Activated CD4-positive, alpha-beta T cell treated with anti-CD3 and anti-CD28 coated beads for 36 hours (primary cell): ENCODE measurements around the gene MYL6B. TPM values are rescaled to one million over a fixed set of nuclear protein-coding genes. Genes with fewer than 3 reads are reported as not detected.
A peak's percentile ranks its signal among the peaks of the same experiment; 100 is the strongest.
"Not testable (repeated sequence)": the region's sequence is repeated elsewhere in the genome, so short reads cannot be mapped to it uniquely, and the experiment has no call there.

Experiments
- ATAC-seq: fragments of 200-7000 bp; cut with Tn5 transposase; one replicate; pipeline ENCODE4 v1.10.0; 2021; ENCODE audit warnings: mild to moderate bottlenecking, moderate library complexity
- CTCF ChIA-PET: fragments of 350-600 bp; sonication (Branson Sonifier 250); formaldehyde crosslinking; loops from one replicate; lab custom pipeline; 2021; ENCODE audit warnings: antibody characterized with exemption; lab: Charles Lee
- POLR2A ChIA-PET: fragments of 350-600 bp; sonication (Branson Sonifier 250); formaldehyde crosslinking; loops from one replicate; lab custom pipeline; 2021; ENCODE audit warnings: antibody characterized with exemption, inconsistent platforms; lab: Charles Lee
- DNase-seq: peaks from one replicate; pipeline ENCODE4 v3.0.0-alpha.2; 2020
- H3K27ac Mint-ChIP-seq: one replicate; pipeline ENCODE4 v1.8.0; 2021; ENCODE audit warnings: mixed read lengths
- H3K27me3 Mint-ChIP-seq: one replicate; pipeline ENCODE4 v1.8.0; 2021; ENCODE audit warnings: mixed read lengths
- H3K36me3 Mint-ChIP-seq: one replicate; pipeline ENCODE4 v1.8.0; 2021; ENCODE audit warnings: low read depth, mixed read lengths
- H3K4me1 Mint-ChIP-seq: one replicate; pipeline ENCODE4 v1.8.0; 2021; ENCODE audit warnings: mixed read lengths
- H3K4me3 Mint-ChIP-seq: one replicate; pipeline ENCODE4 v1.8.0; 2021; ENCODE audit warnings: mild to moderate bottlenecking, moderate library complexity, mixed read lengths
- H3K9me3 Mint-ChIP-seq: one replicate; pipeline ENCODE4 v1.8.0; 2021; ENCODE audit warnings: low read depth, mixed read lengths
- intact Hi-C, 2 experiments: fragments of 100-400 bp; cut with DNase I in 1 of 2; cut with micrococcal nuclease in 1 of 2; formaldehyde crosslinking; loops; one replicate each; pipeline versions ENCODE4 v1.14.2 to v1.15.1; 2022 to 2024; cut with DNase I, micrococcal nuclease
- total RNA-seq, 2 experiments: library from RNA; stranded (reverse); gene quantifications; one replicate each; pipeline ENCODE4 v1.2.3, GENCODE V29; 2021

Gene MYL6B
- total RNA-seq, 2 experiments from 2014 or later, result 76.3 to 79.3 TPM

GRCh38 chr12:56190695-56191155 lies 38.3 kb downstream of the MYL6B start:
- CTCF ChIA-PET, result interaction anchor here (0.6 to 6.1 kb wide), 14 partner anchors 10 to 270 kb away, joined by 3 to 112 read pairs (median 4); partner anchors contain the start of genes CS, ESYT1, RNF41 and STAT2
- intact Hi-C loops, result loop anchor here (1.0 to 5.0 kb wide), 4 partner anchors 71 to 452 kb away; partner anchors contain the start of gene STAT2 (in 1 of the 2)
- DNase-seq (no peak), ATAC-seq (no peak)
- Mint-ChIP-seq H3K27ac (peak overlapping the region; percentile 96), H3K9me3 (no peaks in the 10 kb centered on the region), H3K4me3 (peak overlapping the region; percentile 82), H3K36me3 (peaks cover 24% of the 10 kb centered on the region), H3K27me3 (no peaks in the 10 kb centered on the region), H3K4me1 (peaks cover 37% of the 10 kb centered on the region)
- POLR2A ChIA-PET, result interaction anchor here (0.7 kb wide), 1 partner anchor 39 kb away, joined by 3 read pairs; no protein-coding TSS in a partner anchor

DNA sequence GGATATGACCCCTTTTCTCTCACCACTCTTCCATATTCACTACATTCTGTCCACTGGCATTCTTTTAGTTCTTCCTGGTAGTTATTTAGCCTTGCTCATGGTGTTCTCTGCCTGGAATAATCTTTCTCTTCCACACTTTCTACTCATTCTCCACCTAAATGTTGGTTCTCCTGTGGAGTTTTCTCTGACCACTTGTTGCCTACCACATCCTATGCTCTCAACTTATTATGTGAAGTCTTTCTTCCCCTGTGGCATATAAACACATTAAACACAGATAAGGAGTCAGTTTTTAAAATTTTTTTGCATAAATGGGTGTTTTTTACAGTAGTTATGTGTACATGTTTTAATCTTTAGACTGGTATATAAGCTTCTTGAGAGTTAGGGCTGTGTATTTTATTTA lies 40.2 kb downstream of the MYL6B start:
- Mint-ChIP-seq H3K36me3 (peaks cover 9% of the 10 kb centered on the region), H3K4me3 (no peak overlapping the region), H3K4me1 (peaks cover 23% of the 10 kb centered on the region), H3K9me3 (no peaks in the 10 kb centered on the region), H3K27me3 (no peaks in the 10 kb centered on the region), H3K27ac (no peak overlapping the region)
- ChIA-PET CTCF (interaction anchor here (0.5 to 6.1 kb wide), 13 partner anchors 16 to 436 kb away, joined by 3 to 112 read pairs (median 5); partner anchors contain the start of genes COQ10A, ESYT1, RNF41 and ZC3H10), POLR2A (interaction anchor here (0.7 kb wide), 1 partner anchor 17 kb away, joined by 3 read pairs; no protein-coding TSS in a partner anchor)
- no peak for ATAC-seq
- intact Hi-C loops, result loop anchor here (2.0 to 5.0 kb wide), 4 partner anchors 66 to 380 kb away; partner anchors contain the start of genes ANKRD52 (in 1 of the 2) and COQ10A (in 1 of the 2)
- no peak for DNase-seq

DNA sequence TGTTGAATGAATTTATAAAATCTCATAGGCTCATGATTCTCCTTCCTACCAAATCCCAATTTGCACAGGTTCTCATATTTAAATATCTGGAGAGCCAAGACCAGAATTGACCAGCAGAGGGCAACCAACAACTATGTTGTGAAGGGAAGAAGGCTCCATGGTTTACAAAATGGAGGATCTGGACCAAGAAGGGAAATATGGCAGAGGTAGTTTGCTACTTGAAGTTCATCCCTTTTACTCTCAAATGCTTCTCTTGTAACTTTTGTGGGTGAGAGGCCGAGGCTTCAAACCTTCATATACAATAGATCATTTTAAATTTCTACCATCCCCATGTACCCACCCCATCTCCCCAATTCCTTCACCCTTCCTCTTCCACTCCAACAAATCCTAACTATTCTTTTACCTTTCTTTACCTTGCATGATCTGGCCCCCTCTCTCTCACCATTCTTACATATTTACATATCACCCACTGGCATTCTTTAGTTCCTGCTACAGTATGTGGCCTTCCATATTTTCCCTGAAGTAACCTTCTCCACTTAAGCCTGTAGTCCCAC lies 40.7 kb downstream of the MYL6B start:
- POLR2A ChIA-PET, result interaction anchor here (0.7 kb wide), 1 partner anchor 17 kb away, joined by 3 read pairs; no protein-coding TSS in a partner anchor
- peaks cover 4% of the 10 kb centered on the region for H3K36me3 Mint-ChIP-seq
- H3K27ac Mint-ChIP-seq, result peak overlapping the region; percentile 13
- H3K27me3 Mint-ChIP-seq, result no peaks in the 10 kb centered on the region
- CTCF ChIA-PET, result interaction anchor here (0.6 to 6.1 kb wide), 13 partner anchors 15 to 436 kb away, joined by 3 to 112 read pairs (median 5); partner anchors contain the start of genes COQ10A, ESYT1, RNF41 and ZC3H10
- ATAC-seq (no peak), DNase-seq (peak; percentile 88)
- intact Hi-C loops, result loop anchor here (1.0 to 5.0 kb wide), 8 partner anchors 31 to 379 kb away; partner anchors contain the start of genes ANKRD52 (in 2 of the 2), NABP2 (in 2 of the 2), COQ10A (in 1 of the 2) and CS (in 1 of the 2)
- H3K9me3 Mint-ChIP-seq, result no peaks in the 10 kb centered on the region
- peaks cover 17% of the 10 kb centered on the region for H3K4me1 Mint-ChIP-seq
- H3K4me3 Mint-ChIP-seq, result no peak overlapping the region

GRCh38 chr12:56196818-56197550 lies 44.6 kb downstream of the MYL6B start:
- ATAC-seq, H3K36me3 Mint-ChIP-seq, DNase-seq, H3K9me3 Mint-ChIP-seq, H3K4me3 Mint-ChIP-seq, POLR2A ChIA-PET, H3K27me3 Mint-ChIP-seq, H3K27ac Mint-ChIP-seq, H3K4me1 Mint-ChIP-seq, intact Hi-C loops: not testable (repeated sequence)
- CTCF ChIA-PET, result interaction anchor here (0.7 to 3.4 kb wide), 5 partner anchors 9 to 89 kb away, joined by 3 to 10 read pairs (median 5); partner anchors contain the start of gene RNF41

DNA sequence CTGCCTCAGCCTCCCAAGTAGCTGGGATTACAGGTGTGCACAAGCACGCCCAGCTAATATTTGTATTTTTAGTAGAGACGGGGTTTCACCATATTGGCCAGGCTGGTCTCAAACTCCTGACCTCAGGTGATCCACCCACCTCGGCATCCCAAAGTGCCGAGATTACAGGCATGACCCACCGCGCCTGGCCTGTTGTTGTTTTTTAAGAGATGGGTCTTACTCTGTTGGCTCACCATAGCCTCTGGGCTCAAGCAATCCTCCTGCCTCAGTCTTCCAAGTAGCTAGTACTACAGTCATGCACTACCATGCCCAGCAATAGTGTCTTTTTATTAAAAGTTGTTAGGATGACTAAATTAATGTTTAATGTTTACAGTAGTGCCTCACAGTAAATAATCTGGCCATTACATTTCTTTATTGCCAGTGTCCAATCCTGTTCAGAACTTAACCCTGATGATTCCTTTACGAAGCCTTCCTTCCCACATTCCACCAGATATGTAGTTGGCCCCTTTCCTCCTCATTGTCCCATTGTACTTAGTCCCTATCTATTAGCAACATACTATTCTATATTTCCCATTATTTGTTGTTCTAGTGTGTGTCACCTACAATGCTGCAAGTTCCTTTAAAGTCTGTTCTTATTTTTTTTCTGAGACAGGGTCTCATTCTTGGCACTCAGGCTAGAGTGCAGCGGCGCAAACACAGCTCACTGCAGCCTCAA lies 45.7 kb downstream of the MYL6B start:
- no peak for DNase-seq

DNA sequence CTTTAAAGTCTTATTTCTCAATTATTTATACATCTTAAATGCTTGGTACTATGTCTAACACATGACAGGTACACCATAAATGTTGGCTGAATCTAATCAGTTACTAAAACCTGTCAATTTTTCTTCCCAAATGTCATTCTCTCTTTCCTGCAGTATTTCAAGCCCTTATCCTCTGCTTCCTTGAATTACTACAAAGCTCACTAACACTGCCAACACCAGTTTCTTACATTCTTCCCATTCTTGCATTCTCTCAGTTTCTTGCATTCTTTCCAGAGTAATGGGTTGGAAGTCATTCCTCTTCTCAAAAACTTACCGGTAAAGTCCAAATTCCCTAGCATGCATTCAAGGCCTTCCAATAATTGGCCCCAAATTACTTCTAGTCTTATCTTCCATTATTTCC lies 46.4 kb downstream of the MYL6B start:
- no peak overlapping the region for H3K27ac Mint-ChIP-seq
- ChIA-PET POLR2A (no interaction called here), CTCF (interaction anchor here (0.7 to 3.4 kb wide), 4 partner anchors 8 to 23 kb away, joined by 3 to 10 read pairs (median 5); no protein-coding TSS in a partner anchor)
- H3K36me3 Mint-ChIP-seq, result no peaks in the 10 kb centered on the region
- intact Hi-C loops, result no loop called here
- no peak for DNase-seq
- ATAC-seq, result no peak
- no peaks in the 10 kb centered on the region for H3K9me3 Mint-ChIP-seq
- H3K4me1 Mint-ChIP-seq, result no peaks in the 10 kb centered on the region
- no peak overlapping the region for H3K4me3 Mint-ChIP-seq
- no peaks in the 10 kb centered on the region for H3K27me3 Mint-ChIP-seq

More for the DNA sequence above, 45.7 kb downstream of the MYL6B start:
- Mint-ChIP-seq H3K9me3 (no peaks in the 10 kb centered on the region), H3K36me3 (no peaks in the 10 kb centered on the region), H3K4me3 (no peak overlapping the region), H3K27me3 (no peaks in the 10 kb centered on the region), H3K27ac (no peak overlapping the region), H3K4me1 (peaks cover 5% of the 10 kb centered on the region)
- ChIA-PET POLR2A (no interaction called here), CTCF (interaction anchor here (0.7 to 3.4 kb wide), 4 partner anchors 8 to 88 kb away, joined by 3 to 10 read pairs (median 5); no protein-coding TSS in a partner anchor)
- ATAC-seq, result no peak
- intact Hi-C loops, result no loop called here

- H3K9me3 Mint-ChIP-seq, result no peaks in the 10 kb centered on the region
- ChIA-PET CTCF (interaction anchor here (0.8 to 2.5 kb wide), 3 partner anchors 11 to 129 kb away, joined by 3 to 9 read pairs (median 4); partner anchors contain the start of gene ANKRD52), POLR2A (no interaction called here)
- DNase-seq, result no peak
- peaks cover 2% of the 10 kb centered on the region for H3K4me1 Mint-ChIP-seq
- intact Hi-C loops, result no loop called here
- ATAC-seq, result no peak
- H3K27me3 Mint-ChIP-seq, result no peaks in the 10 kb centered on the region
- H3K36me3 Mint-ChIP-seq, result peaks cover 13% of the 10 kb centered on the region
- no peak overlapping the region for H3K4me3 Mint-ChIP-seq
- H3K27ac Mint-ChIP-seq, result no peak overlapping the region
Measured at GRCh38 chr12:56202366-56202765, 50.0 kb downstream of the MYL6B start.

GRCh38 chr12:56202838-56203237 lies 50.5 kb downstream of the MYL6B start:
- Mint-ChIP-seq H3K36me3 (peaks cover 16% of the 10 kb centered on the region), H3K9me3 (no peaks in the 10 kb centered on the region), H3K27me3 (no peaks in the 10 kb centered on the region), H3K27ac (no peak overlapping the region), H3K4me3 (no peak overlapping the region), H3K4me1 (peaks cover 2% of the 10 kb centered on the region)
- DNase-seq (no peak), ATAC-seq (no peak)
- ChIA-PET CTCF (interaction anchor here (0.6 to 2.8 kb wide), 5 partner anchors 10 to 329 kb away, joined by 3 to 11 read pairs (median 4); partner anchors contain the start of genes RNF41 and SMARCC2), POLR2A (no interaction called here)
- intact Hi-C loops, result no loop called here

DNA sequence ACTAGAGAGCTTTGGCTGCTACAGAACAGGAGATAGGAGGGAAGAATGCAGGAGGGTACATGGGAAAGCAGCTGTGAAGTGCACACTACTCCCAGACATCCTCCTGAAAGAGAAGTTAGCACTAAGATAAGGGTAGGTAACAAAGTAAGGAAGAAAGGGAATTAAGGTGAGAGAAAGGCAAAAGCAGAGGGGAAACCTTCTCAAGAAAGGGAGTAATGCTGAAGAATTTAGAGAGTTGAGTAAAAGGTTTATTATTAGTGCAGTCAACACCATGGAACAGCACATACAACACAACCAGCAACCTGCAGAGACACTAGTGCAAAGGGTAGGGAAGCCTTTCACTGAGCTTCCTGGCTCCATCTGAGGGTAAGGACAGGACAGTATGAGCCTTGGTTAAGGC lies 51.9 kb downstream of the MYL6B start:
- intact Hi-C loops, result no loop called here
- H3K27me3 Mint-ChIP-seq, result no peaks in the 10 kb centered on the region
- no peak overlapping the region for H3K27ac Mint-ChIP-seq
- peaks cover 16% of the 10 kb centered on the region for H3K36me3 Mint-ChIP-seq
- no peak overlapping the region for H3K4me3 Mint-ChIP-seq
- no peak for DNase-seq
- ChIA-PET CTCF (interaction anchor here (0.5 to 2.8 kb wide), 5 partner anchors 13 to 233 kb away, joined by 3 to 11 read pairs (median 4); partner anchors contain the start of genes RNF41 and SMARCC2), POLR2A (interaction anchor here (0.9 kb wide), 1 partner anchor 16 kb away, joined by 3 read pairs; no protein-coding TSS in a partner anchor)
- H3K4me1 Mint-ChIP-seq, result peaks cover 2% of the 10 kb centered on the region
- H3K9me3 Mint-ChIP-seq, result no peaks in the 10 kb centered on the region
- ATAC-seq, result no peak

DNA sequence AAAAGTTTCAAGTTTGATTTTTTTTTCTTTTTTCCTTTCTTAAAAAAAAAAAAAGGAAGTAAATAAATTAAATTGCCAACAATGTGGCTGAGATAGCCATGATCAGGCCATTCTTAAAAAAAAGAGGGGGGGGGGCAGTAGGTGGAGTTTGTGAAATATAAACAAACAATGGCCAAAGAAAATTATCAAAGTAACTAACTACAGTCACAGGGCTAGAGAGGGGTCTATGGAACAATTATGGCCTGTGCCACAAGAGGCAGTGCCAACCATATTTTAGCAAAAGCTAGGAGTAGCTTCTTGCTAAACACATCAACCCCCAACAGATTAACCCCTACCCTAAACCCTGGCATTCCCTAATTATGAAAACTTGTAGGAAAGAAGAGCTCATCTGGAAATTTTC lies 53.1 kb downstream of the MYL6B start:
- Mint-ChIP-seq H3K27ac (no peak overlapping the region), H3K9me3 (no peaks in the 10 kb centered on the region), H3K36me3 (peaks cover 22% of the 10 kb centered on the region), H3K4me3 (no peak overlapping the region), H3K4me1 (peaks cover 2% of the 10 kb centered on the region), H3K27me3 (no peaks in the 10 kb centered on the region)
- peak; percentile 47 for ATAC-seq
- intact Hi-C loops, result loop anchor here in 1 of 2 experiments (5.0 kb wide), 1 partner anchor 257 kb away; no protein-coding TSS in a partner anchor
- DNase-seq, result no peak
- ChIA-PET POLR2A (interaction anchor here (0.6 kb wide), 1 partner anchor 444 kb away, joined by 8 read pairs; no protein-coding TSS in a partner anchor), CTCF (interaction anchor here (0.5 to 3.8 kb wide), 8 partner anchors 16 to 388 kb away, joined by 3 to 18 read pairs (median 4); partner anchors contain the start of genes ANKRD52, ORMDL2, RNF41 and SARNP)
